ENCODE measurements around the gene SPATA2L.
A peak's percentile ranks its signal among the peaks of the same experiment; 100 is the strongest.

The SPATA2L gene

DNA sequence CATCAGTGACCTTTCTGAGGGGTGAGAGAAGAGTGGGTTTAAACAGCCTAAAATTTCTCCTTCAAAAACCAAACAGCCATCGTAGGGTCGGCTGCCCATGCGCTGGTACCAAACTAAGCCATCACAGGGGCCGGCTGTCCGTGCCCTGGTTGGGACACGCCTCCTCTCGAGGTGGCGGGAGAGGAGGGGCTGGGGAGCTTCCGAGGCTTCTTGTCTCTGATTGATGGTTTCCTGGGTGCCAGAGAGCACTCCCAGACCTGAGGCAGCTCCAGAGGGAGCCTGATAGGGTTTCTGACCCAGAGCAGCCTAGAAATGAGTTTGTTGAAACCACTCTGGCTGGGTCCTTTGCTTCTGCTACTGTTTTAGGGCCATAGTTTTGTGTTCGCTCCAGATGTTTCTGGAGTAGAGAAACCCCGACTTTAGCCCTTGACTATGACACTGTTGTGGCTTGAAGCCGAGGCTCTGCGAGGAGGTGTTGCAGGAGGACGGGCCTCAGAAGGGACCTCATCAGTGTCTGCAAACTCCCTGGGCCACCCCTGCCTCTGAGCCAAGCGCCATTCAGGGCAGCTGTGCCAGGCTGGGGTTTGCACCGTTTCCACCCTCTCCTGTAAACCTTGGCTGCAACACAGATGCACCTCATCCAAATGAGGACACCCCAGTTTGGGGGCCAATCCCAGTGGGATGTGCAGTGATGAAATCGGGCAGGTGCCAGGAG lies 26.1 kb upstream of the SPATA2L start:
- DNase-seq = no peak

DNA sequence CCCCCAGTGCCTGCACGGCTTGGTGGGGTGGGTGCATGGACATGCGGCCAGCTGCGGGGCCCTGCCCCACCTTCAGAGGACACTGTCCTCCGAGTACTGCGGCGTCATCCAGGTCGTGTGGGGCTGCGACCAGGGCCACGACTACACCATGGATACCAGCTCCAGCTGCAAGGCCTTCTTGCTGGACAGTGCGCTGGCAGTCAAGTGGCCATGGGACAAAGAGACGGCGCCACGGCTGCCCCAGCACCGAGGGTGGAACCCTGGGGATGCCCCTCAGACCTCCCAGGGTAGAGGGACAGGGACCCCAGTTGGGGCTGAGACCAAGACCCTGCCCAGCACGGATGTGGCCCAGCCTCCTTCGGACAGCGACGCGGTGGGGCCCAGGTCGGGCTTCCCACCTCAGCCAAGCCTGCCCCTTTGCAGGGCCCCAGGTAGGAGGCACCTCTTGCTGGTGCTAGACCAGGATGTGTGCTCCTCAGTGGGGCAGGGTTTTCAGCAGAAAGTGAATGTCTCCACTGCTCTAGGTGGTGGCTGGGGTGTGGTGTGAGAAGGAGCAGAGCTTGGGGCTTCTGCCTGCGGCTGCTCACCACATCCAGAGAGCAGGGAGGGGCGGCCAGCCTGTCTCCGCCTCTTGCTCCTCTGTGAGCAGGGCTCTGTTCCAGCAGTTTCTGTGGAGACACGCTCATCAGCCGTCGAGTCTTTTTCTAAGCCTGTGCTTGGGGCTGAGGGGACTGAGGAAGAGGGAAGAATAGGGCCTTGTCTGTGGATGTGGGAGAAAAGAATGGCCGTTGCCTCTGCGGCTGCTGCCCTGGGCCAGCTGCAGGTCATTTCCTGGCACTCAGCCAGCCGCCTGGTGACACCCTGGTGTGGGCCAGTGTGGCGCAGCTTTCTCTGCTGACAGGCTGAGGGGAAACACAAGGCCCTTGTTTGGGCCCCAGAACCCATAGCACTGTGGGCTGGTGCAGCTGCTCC lies 22.1 kb upstream of the SPATA2L start:
- DNase-seq = peak; percentile 72

DNA sequence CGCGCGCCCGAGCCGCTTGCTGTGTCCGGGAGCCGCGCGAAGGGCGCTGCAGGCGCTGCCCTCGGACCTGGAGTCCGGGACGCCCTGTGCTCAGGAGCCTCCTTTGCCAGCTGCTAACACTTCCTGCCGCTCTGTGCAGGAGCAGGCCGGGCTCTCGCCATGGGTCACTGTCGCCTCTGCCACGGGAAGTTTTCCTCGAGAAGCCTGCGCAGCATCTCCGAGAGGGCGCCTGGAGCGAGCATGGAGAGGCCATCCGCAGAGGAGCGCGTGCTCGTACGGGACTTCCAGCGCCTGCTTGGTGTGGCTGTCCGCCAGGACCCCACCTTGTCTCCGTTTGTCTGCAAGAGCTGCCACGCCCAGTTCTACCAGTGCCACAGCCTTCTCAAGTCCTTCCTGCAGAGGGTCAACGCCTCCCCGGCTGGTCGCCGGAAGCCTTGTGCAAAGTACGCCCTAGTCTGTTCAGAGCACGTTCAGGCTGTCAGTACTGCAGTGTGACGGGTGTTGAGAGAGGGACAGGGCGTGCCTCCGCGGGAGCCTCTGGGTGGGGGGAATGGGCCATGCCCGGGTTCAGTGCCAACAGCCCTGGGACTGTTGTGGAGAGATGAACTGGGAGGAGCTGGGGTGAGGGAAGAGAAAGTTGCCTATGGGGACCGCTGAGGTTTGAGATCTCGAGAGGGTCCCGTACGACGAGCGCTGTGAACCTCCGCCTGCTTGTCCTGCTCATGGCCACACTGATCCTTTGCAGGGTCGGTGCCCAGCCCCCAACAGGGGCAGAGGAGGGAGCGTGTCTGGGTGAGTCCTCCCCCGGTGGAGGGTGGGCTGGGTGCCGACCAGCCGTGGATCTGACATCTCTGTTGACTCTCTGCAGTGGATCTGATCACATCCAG lies 21.1 kb upstream of the SPATA2L start:
- DNase-seq = peak; percentile 59

DNA sequence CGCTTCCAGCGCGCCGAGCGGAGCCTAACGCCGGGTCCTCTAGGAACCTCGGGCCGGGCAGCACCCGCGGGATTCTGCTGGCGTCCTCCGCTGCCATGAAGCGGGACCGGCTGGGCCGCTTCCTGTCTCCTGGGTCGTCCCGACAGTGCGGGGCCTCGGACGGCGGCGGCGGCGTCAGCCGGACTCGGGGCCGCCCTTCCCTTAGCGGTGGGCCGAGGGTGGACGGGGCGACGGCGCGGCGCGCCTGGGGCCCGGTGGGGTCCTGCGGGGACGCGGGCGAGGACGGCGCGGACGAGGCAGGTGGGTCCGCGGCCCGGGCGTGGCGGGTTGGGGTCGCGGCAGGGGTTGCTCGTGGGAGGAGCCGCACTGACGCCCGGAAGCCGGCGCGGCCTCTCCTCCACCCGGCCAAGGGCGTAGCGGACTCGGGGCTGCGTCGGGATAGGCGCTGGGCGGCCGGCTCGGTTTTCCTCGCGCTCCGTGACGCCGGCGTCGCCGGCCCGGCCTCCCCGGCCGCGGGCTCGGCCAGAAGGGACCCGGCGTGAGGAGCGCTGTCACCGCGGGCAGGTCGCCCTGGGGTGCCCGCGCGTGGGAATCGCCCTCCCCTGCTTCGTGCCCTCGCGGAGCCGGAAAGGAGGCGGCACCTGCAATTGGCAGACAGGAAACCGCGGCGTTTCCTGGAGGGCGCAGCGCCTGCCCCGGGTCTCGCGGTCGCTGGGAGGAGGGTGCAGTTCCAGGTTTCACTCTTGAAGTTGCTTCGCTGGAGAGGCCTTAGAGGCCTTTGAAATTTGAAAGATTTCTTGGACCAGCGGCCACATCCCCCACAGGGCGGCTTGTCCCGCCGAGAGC lies 20.3 kb upstream of the SPATA2L start:
- peak; percentile 89 for DNase-seq

- peak; percentile 89 for DNase-seq
Observed at GRCh38 chr16:89720813-89721545, 19.5 kb upstream of the SPATA2L start, which contains the start of the genes VPS9D1 and ZNF276. VPS9D1 (minus strand) TSS chr16:89720898; CDS start chr16:89720861, 37 bp downstream. ZNF276 (plus strand) TSS chr16:89721537; CDS start chr16:89721641, 104 bp downstream.

DNA sequence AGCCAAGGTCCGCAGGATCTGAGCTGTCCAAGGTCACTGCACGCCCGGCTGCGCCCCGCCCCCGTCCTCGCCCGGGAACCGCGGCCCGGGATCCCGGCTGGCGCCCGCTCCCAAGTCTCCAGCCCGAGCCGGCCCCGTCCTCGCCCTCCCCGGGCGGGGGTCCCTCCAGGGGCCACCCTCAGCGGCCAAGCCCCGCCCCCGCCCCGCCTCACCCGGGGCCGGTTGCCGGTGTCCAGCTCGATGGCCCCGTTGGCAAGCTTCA lies 19.0 kb upstream of the SPATA2L start:
- peak; percentile 45 for DNase-seq

- no peak for DNase-seq
Observed at GRCh38 chr16:89717688-89718505, 16.4 kb upstream of the SPATA2L start.

- DNase-seq = no peak
Observed at GRCh38 chr16:89716916-89717687, 15.6 kb upstream of the SPATA2L start.

DNA sequence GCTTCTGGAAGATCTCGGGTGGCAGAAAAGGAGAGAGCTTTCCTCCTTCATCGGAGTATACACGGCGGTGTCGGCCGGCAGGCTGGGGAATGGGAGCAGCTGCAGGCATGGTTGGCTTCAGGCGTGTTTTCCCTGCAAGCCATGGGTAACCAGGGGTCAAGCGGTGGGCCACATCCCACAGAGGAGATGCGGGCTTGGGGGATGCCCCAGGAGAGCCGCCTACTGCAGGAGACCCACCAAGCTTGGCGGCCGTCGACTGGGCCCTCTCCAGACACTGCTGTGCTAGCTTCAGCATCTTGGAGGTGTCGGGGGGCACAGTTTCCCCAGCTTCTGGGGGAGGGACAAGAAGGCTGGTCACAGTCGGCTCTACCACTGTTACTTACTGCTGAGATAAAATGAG lies 15.0 kb upstream of the SPATA2L start:
- DNase-seq = no peak

DNA sequence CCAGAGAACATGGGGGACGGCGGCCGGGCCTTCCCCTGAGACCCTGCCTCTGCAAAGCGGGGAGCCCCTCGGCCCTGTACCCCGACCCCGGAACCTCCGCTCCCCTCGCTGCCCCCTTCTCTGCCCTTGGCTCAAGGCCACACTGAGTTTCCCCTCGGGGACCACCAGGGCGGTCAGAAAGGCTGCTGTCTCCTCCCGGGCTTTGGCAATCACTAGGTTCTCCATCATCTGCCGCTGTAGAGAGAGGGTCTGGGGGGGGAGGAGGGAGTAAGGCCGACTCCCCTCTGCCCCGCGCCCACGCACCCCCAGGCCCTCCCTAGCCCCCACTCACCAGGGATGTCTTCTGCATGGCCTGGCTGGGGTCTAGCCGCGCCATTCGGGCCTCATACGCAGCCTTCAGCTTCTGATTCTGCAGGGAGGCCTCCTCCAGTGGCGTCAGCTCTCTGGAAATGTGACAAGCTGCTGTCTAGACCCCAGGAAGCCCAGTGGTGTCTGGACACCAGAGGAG lies 10.8 kb upstream of the SPATA2L start:
- DNase-seq = no peak

DNA sequence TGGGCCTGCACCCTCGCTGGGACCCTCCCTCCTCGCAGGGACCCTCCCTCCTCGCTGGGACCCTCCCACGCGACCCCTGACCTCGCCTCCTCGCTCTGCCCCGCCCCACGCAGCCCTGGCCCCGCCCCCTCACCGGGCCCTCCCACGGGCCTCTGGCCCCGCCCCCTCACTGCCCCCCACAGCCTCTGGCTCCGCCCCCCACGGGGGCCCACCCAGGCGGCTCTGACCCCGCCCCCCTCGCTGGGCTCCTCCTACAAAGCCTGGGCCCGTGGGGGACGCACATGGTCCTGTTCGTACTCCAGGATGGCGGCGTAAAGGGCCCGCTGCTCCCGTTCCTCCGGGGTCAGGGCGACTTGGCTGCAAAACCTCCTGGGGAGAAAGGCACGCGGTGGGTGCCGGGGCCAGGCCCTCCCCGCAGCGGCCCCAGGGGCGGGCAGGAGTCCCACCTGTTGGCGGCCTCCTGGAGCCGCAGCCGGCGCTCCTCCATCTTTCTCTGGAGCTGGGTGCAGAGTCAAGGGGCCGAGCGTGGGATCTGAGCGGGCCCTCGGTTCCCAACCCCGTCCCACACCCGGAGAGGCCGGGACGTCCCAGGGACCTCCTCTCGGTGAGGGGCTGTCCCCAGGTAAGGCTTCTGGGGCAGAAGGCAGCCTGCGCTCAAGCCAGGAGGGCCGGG lies 10.2 kb upstream of the SPATA2L start:
- peak; percentile 83 for DNase-seq

- no peak for DNase-seq
Observed at GRCh38 chr16:89710709-89711564, 9.4 kb upstream of the SPATA2L start.

DNA sequence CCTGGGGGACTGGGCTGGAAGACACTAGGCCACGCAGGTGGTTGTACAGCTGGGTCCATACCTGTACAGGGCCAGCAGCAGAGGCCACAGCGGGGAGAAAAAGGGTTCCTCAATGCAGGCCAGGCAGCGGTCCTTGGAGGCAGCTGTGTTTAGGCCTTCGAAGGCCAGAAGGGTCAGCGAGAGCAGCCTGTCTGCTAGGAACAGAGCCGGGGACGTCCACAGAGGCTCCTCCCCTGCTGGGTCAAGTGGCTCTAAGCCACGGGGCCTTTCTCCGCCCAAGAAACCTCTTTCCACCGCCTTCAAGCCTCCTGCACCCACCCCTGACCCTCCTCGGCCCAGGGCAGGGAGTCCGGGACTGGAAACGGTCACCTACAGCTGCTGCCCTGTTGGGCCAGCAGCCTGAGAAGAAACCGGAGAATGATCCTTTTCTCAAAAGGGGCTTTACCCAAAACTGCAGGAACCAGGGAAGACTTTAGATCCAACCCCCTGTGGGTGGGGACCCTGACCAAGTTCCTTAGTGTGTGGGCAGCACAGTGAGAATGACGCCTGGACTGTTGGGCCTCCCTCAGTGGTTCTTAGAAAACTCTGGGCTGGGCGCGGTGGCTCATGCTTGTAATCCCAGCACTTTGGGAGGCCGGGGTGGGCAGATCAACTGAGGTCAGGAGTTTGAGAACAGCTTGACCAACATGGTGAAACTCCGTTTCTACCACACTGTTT lies 8.4 kb upstream of the SPATA2L start:
- no peak for DNase-seq

GRCh38 chr16:89709166-89709565 lies 7.7 kb upstream of the SPATA2L start:
- no peak for DNase-seq

DNA sequence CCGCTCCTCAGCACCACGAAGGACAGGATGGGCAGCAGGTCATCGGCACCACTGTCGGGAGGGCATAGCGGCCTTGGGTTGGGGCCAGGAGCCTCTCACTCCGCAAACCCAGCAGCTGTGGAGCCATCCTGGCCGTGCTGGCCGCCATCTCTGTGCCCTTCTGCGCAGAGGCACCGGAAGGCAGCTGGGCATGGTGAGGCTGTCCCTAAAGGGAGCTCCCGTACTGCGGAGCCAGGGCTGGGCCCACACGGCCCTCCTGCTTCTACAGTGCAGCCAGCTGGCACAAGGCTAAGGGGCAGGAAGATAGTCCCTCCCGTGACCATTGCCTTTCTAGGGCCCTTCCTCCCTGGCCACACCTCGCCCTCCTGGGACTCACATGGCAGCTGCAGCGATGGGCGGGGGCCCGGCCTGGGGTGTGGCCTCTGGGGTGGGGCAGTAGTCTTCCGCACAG lies 7.0 kb upstream of the SPATA2L start:
- DNase-seq = no peak

- DNase-seq = peak; percentile 14
Observed at GRCh38 chr16:89707695-89708094, 6.2 kb upstream of the SPATA2L start.

Data from activated CD8-positive, alpha-beta memory T cell treated with anti-CD3 and anti-CD28 coated beads, Interleukin-2, amount 50 U/mL, for 4 hours (primary cell).